ENCODE data around the gene PPP2R3A. TPM values are rescaled to one million over a fixed set of nuclear protein-coding genes. Genes with fewer than 3 reads are reported as not detected.

Gene PPP2R3A
- total and polyA plus RNA-seq, 9 of the 15 experiments (the other 6 are each of a cell fraction or from before 2014, with no cell fraction given), result 0.10 to 0.50 (median 0.24) TPM

DNA sequence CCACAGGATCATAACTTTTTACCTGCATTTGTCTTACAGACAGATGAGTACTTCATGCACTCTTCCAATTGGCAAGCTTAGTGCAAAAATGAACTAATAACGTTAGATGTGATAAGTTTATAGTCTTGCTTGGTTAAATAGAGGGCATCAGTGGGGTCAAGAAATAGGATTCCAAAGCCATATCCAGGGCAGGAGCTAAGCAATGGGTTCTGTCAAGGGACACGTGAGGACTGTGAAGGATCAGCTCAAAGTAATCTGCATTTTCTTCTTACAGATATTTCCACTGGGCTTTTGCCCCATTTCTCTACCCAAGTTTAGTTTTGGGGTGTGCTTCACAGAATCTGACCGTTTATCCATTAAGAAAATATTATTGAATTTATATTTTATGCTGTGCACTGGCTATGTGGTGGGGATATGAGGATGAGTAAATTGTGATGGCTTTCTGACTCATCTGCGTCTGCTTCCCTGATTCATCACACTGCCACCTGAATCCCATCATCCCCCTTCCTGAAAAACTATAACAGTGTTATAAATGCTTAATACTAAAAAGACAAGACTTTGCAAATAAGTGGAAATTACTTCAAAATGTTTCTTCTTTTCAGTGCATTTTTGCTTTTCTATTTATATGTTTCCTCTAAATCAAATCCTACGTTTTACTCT lies 17.5 kb downstream of the PPP2R3A start:
- DNase-seq (ENCODE audit: extremely low read depth in 1 of 4, low spot score in 3 of 4) (no peak), FAIRE-seq (no peak), ATAC-seq (no peak)
- Histone ChIP-seq H3K4me2 (ENCODE audit: insufficient read depth, low read length) (no peak overlapping the region), H3K4me1 (replicated peaks in 1 of 2; ENCODE audit: control insufficient read depth in 2 of 2, insufficient read depth in 2 of 2, low read length in 2 of 2) (no peaks in the 10 kb centered on the region), H2AFZ (ENCODE audit: low read depth, low read length) (no peak overlapping the region), H3K27ac (ENCODE audit: extremely low read depth, low read depth, low read length) (no peak overlapping the region), H3K27me3 (ENCODE audit: control insufficient read depth in 2 of 2, insufficient read depth in 2 of 2, low read length in 2 of 2) (no peaks in the 10 kb centered on the region), H3K79me2 (ENCODE audit: control insufficient read depth, insufficient read depth, low read length) (no peaks in the 10 kb centered on the region), H3K9me1 (ENCODE audit: control insufficient read depth, insufficient read depth, low read length) (no peaks in the 10 kb centered on the region), H3K4me3 (no peak overlapping the region), H4K20me1 (replicated peaks; ENCODE audit: control insufficient read depth, insufficient read depth, low read length) (no peaks in the 10 kb centered on the region; the same call in 1 of the 2 replicates), H3K36me3 (ENCODE audit: control insufficient read depth, insufficient read depth, low read length) (no peaks in the 10 kb centered on the region), H3K9me3 (replicated peaks; ENCODE audit: control insufficient read depth, insufficient read depth, low read depth, low read length) (no peaks in the 10 kb centered on the region), H3K9ac (ENCODE audit: insufficient read depth in 1 of 2, low read depth in 2 of 2, low read length in 2 of 2) (no peak overlapping the region)
- 1% methylated on average over 5 of the region's 5 CpGs for WGBS (ENCODE audit: insufficient coverage, low coverage, missing lambda C conversion rate)
- in situ Hi-C loops (cut with MboI) (no loop called here), intact Hi-C loops (cut with micrococcal nuclease) (no loop called here)
- ChIA-PET CTCF (ENCODE audit: low intra/inter-chr PET ratio) (no interaction called here), POLR2A (no interaction called here)
- BruUV-seq (replicated peaks), result no TSS peak
- TF ChIP-seq NFIC (IDR thresholded peaks at IDR 0.05), result no peak
- no peak for TF ChIP-seq GATA2 (CRISPR knock-in tag; IDR thresholded peaks at IDR 0.05)
- TF ChIP-seq, protein P1, sequence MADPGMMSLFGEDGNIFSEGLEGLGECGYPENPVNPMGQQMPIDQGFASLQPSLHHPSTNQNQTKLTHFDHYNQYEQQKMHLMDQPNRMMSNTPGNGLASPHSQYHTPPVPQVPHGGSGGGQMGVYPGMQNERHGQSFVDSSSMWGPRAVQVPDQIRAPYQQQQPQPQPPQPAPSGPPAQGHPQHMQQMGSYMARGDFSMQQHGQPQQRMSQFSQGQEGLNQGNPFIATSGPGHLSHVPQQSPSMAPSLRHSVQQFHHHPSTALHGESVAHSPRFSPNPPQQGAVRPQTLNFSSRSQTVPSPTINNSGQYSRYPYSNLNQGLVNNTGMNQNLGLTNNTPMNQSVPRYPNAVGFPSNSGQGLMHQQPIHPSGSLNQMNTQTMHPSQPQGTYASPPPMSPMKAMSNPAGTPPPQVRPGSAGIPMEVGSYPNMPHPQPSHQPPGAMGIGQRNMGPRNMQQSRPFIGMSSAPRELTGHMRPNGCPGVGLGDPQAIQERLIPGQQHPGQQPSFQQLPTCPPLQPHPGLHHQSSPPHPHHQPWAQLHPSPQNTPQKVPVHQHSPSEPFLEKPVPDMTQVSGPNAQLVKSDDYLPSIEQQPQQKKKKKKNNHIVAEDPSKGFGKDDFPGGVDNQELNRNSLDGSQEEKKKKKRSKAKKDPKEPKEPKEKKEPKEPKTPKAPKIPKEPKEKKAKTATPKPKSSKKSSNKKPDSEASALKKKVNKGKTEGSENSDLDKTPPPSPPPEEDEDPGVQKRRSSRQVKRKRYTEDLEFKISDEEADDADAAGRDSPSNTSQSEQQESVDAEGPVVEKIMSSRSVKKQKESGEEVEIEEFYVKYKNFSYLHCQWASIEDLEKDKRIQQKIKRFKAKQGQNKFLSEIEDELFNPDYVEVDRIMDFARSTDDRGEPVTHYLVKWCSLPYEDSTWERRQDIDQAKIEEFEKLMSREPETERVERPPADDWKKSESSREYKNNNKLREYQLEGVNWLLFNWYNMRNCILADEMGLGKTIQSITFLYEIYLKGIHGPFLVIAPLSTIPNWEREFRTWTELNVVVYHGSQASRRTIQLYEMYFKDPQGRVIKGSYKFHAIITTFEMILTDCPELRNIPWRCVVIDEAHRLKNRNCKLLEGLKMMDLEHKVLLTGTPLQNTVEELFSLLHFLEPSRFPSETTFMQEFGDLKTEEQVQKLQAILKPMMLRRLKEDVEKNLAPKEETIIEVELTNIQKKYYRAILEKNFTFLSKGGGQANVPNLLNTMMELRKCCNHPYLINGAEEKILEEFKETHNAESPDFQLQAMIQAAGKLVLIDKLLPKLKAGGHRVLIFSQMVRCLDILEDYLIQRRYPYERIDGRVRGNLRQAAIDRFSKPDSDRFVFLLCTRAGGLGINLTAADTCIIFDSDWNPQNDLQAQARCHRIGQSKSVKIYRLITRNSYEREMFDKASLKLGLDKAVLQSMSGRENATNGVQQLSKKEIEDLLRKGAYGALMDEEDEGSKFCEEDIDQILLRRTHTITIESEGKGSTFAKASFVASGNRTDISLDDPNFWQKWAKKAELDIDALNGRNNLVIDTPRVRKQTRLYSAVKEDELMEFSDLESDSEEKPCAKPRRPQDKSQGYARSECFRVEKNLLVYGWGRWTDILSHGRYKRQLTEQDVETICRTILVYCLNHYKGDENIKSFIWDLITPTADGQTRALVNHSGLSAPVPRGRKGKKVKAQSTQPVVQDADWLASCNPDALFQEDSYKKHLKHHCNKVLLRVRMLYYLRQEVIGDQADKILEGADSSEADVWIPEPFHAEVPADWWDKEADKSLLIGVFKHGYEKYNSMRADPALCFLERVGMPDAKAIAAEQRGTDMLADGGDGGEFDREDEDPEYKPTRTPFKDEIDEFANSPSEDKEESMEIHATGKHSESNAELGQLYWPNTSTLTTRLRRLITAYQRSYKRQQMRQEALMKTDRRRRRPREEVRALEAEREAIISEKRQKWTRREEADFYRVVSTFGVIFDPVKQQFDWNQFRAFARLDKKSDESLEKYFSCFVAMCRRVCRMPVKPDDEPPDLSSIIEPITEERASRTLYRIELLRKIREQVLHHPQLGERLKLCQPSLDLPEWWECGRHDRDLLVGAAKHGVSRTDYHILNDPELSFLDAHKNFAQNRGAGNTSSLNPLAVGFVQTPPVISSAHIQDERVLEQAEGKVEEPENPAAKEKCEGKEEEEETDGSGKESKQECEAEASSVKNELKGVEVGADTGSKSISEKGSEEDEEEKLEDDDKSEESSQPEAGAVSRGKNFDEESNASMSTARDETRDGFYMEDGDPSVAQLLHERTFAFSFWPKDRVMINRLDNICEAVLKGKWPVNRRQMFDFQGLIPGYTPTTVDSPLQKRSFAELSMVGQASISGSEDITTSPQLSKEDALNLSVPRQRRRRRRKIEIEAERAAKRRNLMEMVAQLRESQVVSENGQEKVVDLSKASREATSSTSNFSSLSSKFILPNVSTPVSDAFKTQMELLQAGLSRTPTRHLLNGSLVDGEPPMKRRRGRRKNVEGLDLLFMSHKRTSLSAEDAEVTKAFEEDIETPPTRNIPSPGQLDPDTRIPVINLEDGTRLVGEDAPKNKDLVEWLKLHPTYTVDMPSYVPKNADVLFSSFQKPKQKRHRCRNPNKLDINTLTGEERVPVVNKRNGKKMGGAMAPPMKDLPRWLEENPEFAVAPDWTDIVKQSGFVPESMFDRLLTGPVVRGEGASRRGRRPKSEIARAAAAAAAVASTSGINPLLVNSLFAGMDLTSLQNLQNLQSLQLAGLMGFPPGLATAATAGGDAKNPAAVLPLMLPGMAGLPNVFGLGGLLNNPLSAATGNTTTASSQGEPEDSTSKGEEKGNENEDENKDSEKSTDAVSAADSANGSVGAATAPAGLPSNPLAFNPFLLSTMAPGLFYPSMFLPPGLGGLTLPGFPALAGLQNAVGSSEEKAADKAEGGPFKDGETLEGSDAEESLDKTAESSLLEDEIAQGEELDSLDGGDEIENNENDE (IDR thresholded peaks at IDR 0.05; ENCODE audit: low read depth, low read length), result no peak
- TF ChIP-seq ETV1 (tag; conservative IDR thresholded peaks at IDR 0.05; ENCODE audit: low read depth), result no peak
- no peak for TF ChIP-seq ZNF217 (CRISPR knock-in tag; IDR thresholded peaks at IDR 0.05)
- TF ChIP-seq, protein P2, sequence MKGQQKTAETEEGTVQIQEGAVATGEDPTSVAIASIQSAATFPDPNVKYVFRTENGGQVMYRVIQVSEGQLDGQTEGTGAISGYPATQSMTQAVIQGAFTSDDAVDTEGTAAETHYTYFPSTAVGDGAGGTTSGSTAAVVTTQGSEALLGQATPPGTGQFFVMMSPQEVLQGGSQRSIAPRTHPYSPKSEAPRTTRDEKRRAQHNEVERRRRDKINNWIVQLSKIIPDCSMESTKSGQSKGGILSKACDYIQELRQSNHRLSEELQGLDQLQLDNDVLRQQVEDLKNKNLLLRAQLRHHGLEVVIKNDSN (CRISPR knock-in tag; IDR thresholded peaks at IDR 0.05), result no peak
- TF ChIP-seq ZNF41 (CRISPR knock-in tag; conservative IDR thresholded peaks at IDR 0.05), result no peak
- TF ChIP-seq PYGO2 (tag; IDR thresholded peaks at IDR 0.05), result no peak

Data from K562 (cell line).